D721Med (cell line): ENCODE data around the gene ACAD9.

Experiments used
- DNase-seq: peaks from one replicate; pipeline ENCODE4 v3.0.0; 2011; ENCODE audit warnings: low spot score; ENCODE audit not compliant: insufficient read length
- FAIRE-seq: peaks from 2 replicates; lab custom pipeline; 2011; peaks lifted over from hg19 to GRCh38; lab: Jason Lieb, UNC
- TF ChIP-seq, protein P1 (sequence below): IDR thresholded peaks from 2 replicates; pipeline ENCODE4 v1.5.1; 2012; ENCODE audit warnings: mild to moderate bottlenecking, control low read depth; ENCODE audit not compliant: insufficient read depth; ENCODE audit errors: missing control alignments

The ACAD9 gene

DNA sequence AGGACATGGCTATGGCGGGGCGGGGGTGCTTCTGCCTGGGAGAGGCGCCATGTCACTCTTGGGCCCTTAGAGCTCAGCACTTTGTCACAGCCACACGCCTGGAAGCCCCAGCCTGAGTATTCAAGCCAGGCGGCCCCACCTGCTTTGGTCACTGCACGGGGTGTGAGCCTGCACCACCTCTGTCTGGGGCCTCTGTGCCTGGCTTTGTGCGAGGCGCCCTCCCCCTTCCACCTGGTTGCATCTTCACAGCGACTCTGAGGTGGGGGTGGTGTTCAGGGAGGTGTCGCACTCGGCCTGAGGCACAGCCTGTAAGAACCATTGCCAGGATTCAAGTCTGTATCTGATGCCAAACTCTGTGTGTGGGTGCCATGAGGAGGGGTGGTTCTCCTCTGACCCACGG lies 24.1 kb downstream of the ACAD9 start:
- DNase-seq, result no peak
- no peak for FAIRE-seq
- TF ChIP-seq, protein P1, sequence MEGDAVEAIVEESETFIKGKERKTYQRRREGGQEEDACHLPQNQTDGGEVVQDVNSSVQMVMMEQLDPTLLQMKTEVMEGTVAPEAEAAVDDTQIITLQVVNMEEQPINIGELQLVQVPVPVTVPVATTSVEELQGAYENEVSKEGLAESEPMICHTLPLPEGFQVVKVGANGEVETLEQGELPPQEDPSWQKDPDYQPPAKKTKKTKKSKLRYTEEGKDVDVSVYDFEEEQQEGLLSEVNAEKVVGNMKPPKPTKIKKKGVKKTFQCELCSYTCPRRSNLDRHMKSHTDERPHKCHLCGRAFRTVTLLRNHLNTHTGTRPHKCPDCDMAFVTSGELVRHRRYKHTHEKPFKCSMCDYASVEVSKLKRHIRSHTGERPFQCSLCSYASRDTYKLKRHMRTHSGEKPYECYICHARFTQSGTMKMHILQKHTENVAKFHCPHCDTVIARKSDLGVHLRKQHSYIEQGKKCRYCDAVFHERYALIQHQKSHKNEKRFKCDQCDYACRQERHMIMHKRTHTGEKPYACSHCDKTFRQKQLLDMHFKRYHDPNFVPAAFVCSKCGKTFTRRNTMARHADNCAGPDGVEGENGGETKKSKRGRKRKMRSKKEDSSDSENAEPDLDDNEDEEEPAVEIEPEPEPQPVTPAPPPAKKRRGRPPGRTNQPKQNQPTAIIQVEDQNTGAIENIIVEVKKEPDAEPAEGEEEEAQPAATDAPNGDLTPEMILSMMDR, result no peak

DNA sequence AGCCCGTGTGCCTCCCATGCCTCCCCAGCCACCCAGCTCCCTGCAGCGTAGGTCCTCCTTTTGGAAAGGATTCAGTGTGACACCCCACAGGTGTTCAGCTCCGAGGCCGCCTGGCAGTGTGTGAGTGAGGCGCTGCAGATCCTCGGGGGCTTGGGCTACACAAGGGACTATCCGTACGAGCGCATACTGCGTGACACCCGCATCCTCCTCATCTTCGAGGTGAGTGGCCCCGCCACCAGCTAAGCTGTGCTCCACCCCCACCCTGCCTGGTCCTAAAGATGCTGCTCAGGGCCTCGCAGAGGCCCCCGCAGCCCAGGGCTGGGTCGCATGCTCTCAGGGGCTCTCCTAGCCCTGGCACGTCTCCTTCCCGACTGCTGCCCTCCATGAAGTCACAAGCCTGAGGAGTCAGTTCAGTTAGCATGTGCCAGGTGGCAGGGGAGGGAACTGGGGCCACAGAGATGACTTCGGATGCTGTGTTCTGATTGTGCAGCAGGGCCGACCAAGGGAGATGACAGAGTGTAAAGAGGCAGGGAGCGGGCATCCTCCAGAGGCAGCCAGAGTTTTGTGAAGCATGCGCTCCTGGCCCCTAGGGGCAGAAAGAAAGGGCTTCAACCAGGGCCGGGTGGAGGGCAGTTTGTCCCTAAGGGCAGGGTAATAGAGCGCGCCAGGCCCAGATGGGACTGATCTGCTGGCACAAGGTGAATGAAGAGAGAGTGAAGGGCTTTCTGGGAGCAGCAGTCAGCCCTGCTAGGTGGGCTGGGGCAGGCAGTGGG lies 26.8 kb downstream of the ACAD9 start:
- FAIRE-seq, result no peak
- TF ChIP-seq, protein P1, result no peak
- no peak for DNase-seq

DNA sequence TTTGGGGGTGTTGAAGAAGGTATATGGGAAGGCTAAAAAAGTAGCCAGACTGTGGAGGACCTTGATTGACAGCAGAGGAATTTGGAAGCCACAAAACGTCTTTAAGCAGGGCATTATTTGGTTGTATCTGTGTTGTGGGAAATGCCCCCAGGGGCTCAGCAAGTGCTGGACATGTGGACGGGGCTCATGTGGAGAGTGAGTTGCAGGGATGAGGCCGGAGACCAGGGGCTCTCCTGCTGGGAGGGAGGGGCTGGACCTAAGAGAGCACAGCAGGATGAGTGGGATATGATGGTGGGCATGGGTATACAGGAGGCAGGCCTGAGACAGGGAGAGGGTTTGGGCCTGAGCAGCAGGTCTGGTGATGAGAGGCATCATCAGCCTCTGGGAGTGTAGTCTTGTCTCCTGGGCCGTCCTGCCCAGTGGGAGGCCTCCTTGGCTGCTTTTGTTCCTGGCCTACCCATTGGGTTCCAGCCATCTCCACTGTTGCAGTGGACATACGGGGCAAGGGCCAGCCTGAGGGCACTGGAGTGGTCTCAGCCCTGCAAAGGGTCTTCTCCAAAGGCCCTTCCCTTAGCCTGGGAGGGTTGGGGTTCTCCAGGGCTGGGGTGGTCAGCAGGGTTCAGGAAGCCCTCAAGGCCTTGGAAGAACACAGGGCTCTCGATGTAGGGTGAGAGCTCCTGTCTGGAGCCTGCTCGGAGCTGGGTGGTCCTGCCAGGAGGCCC lies 27.5 kb downstream of the ACAD9 start:
- DNase-seq (no peak), FAIRE-seq (no peak)
- TF ChIP-seq, protein P1, result no peak

DNA sequence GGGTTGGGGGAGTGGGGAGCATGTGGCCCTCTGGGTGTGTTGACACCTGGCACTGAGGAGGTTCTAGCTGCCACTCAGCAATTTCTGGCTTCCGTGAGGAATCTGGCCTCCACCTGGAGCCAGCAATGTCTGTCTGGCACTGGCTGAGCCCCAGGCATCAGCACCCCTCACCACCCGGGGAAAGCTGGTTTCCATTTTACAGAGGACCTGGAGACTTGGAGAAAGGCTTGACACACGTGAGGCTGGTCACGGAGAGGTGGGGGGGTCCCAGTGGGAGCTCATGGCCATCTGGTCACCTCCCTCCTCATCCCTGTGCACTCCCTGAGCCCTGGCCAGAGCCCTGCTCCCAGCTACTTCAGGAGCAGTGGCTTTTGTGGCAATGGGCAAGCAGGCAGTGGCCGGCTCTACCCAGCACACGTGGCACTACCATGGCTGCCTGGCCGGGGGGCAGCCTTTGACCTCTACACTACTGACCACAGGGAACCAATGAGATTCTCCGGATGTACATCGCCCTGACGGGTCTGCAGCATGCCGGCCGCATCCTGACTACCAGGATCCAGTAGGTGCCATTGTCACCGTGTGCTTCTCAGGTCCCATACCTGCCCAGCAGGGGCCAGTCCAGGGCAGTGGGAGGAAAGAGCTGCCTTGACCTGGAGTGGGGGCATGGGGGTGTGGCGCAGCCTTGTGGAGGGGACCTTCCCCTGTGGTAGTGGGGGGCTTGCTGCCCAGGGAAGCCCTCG lies 28.5 kb downstream of the ACAD9 start:
- no peak for DNase-seq
- no peak for FAIRE-seq
- TF ChIP-seq, protein P1, result no peak

- FAIRE-seq, result no peak
- no peak for DNase-seq
- TF ChIP-seq, protein P1, result no peak
Measured at GRCh38 chr3:128908951-128909350, 29.5 kb downstream of the ACAD9 start.

DNA sequence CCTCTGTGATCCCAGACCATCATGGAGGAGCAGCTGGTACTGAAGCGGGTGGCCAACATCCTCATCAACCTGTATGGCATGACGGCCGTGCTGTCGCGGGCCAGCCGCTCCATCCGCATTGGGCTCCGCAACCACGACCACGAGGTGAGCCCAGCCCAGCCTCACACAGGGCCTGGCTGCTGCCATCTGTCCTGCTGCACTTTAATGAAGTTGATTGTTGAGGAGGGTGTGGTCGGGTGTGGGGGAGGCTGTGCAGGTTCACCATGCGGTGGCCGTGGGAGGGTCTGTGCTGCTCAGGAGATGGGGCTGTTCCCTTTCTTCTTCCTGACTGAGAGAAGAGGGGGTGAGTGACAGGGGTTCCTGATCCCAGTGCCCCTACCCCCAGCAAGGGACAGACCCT lies 30.6 kb downstream of the ACAD9 start:
- DNase-seq (no peak), FAIRE-seq (no peak)
- TF ChIP-seq, protein P1, result no peak
